Smooth muscle cell (in vitro differentiated cells): ENCODE results near the gene TCHP. TPM values are rescaled to one million over a fixed set of nuclear protein-coding genes. Genes with fewer than 3 reads are reported as not detected.

Source experiments
- DNase-seq: peaks from one replicate; lab custom pipeline; 2025; ENCODE audit not compliant: unreplicated experiment; lab: John Stamatoyannopoulos, UW
- H2AFZ ChIP-seq: fragments of 200-600 bp; sonication (generic); 2 replicates; pipeline ENCODE4 v1.6.0; 2016; ENCODE audit warnings: antibody characterized with exemption, low read depth, mild to moderate bottlenecking
- H3F3A ChIP-seq: fragments of 200-600 bp; sonication (generic); 2 replicates; pipeline ENCODE4 v1.6.0; 2017; ENCODE audit warnings: antibody characterized with exemption, low read depth
- H3K27ac ChIP-seq: fragments of 200-600 bp; sonication (generic); 2 replicates; pipeline ENCODE4 v1.5.1; 2016; ENCODE audit warnings: low read depth, mild to moderate bottlenecking
- H3K27me3 ChIP-seq: fragments of 200-600 bp; sonication (generic); 2 replicates; pipeline ENCODE4 v1.6.1; 2016; ENCODE audit warnings: low read depth, mild to moderate bottlenecking
- H3K36me3 ChIP-seq: fragments of 200-600 bp; sonication (generic); 2 replicates; pipeline ENCODE4 v1.5.1; 2016; ENCODE audit warnings: low read depth
- H3K4me1 ChIP-seq: fragments of 200-600 bp; sonication (generic); 2 replicates; pipeline ENCODE4 v1.5.1; 2016; ENCODE audit warnings: low read depth
- H3K4me2 ChIP-seq: fragments of 200-600 bp; sonication (generic); 2 replicates; pipeline ENCODE4 v1.6.0; 2016; ENCODE audit warnings: mild to moderate bottlenecking
- H3K4me3 ChIP-seq: fragments of 200-600 bp; sonication (generic); 2 replicates; pipeline ENCODE4 v1.5.1; 2016; ENCODE audit warnings: mild to moderate bottlenecking
- H3K79me2 ChIP-seq: fragments of 200-600 bp; sonication (generic); 2 replicates; pipeline ENCODE4 v1.6.0; 2016; ENCODE audit warnings: low read depth, mild to moderate bottlenecking
- H3K9ac ChIP-seq: fragments of 200-600 bp; sonication (generic); 2 replicates; pipeline ENCODE4 v1.6.0; 2016; ENCODE audit warnings: low read depth
- H3K9me3 ChIP-seq: fragments of 200-600 bp; sonication (generic); replicated peaks from 2 replicates; pipeline ENCODE4 v1.5.1; 2016; ENCODE audit warnings: low read depth
- H4K20me1 ChIP-seq: fragments of 200-600 bp; sonication (generic); 2 replicates; pipeline ENCODE4 v1.6.0; 2016; ENCODE audit warnings: low read depth
- WGBS: methylation state at CpG from one replicate; pipeline ENCODE4 v1.1.7; 2016; ENCODE audit warnings: low lambda C conversion rate; 5-methylcytosine and 5-hydroxymethylcytosine counted together
- polyA plus RNA-seq: library from polyadenylated mRNA; unstranded; fragments of >200 nt; fragmentation: Nextera tagmentation; extraction: Ambion mirVana; gene quantifications from 2 replicates; pipeline ENCODE4 v1.2.1, GENCODE V29; 2016
- total RNA-seq: library from RNA; depleted of rRNA; stranded (reverse); fragments of >200 nt; gene quantifications from 2 replicates; pipeline ENCODE4 v1.2.3, GENCODE V29; 2014
- TF ChIP-seq, protein P1 (sequence below): fragments of 200-600 bp; sonication (generic); IDR thresholded peaks from 2 replicates; pipeline ENCODE4 v1.5.1; 2017; ENCODE audit warnings: borderline replicate concordance, mild to moderate bottlenecking, antibody characterized with exemption; ENCODE audit not compliant: insufficient read depth, poor library complexity, severe bottlenecking

TCHP gene
- total and polyA plus RNA-seq, 2 experiments from 2014 or later, result 4.2 to 7.7 TPM

DNA sequence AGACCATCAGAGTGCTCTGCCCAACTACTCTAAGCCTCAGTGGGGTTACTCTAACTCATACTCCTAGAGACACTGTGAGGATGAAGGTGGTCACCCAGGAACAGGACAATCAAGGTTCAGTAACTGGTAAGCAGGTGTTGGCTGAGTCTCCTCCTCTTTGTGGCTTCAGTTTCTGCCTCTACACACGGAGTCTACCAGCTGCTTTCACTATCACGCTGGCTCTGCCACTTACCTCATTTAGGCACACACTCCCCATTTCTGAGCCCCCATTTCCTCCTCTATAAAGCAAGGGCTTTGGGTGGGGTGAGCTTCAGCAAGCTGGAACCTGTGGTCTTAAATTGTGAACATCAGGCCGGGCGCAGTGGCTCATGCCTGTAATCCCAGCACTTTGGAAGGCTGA, 7.3 kb upstream of the TCHP start:
- Histone ChIP-seq H3K36me3 (no peaks in the 10 kb centered on the region), H3K4me2 (no peak overlapping the region), H3K4me3 (no peak overlapping the region), H3F3A (no peaks in the 10 kb centered on the region), H3K4me1 (no peaks in the 10 kb centered on the region), H3K9me3 (no peaks in the 10 kb centered on the region), H4K20me1 (no peaks in the 10 kb centered on the region), H3K27ac (no peak overlapping the region), H3K79me2 (no peaks in the 10 kb centered on the region), H2AFZ (no peak overlapping the region), H3K9ac (no peak overlapping the region), H3K27me3 (no peaks in the 10 kb centered on the region)
- WGBS, result 75% methylated on average over 4 of the region's 4 CpGs
- TF ChIP-seq, protein P1, sequence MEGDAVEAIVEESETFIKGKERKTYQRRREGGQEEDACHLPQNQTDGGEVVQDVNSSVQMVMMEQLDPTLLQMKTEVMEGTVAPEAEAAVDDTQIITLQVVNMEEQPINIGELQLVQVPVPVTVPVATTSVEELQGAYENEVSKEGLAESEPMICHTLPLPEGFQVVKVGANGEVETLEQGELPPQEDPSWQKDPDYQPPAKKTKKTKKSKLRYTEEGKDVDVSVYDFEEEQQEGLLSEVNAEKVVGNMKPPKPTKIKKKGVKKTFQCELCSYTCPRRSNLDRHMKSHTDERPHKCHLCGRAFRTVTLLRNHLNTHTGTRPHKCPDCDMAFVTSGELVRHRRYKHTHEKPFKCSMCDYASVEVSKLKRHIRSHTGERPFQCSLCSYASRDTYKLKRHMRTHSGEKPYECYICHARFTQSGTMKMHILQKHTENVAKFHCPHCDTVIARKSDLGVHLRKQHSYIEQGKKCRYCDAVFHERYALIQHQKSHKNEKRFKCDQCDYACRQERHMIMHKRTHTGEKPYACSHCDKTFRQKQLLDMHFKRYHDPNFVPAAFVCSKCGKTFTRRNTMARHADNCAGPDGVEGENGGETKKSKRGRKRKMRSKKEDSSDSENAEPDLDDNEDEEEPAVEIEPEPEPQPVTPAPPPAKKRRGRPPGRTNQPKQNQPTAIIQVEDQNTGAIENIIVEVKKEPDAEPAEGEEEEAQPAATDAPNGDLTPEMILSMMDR, result no peak
- DNase-seq, result no peak

DNA sequence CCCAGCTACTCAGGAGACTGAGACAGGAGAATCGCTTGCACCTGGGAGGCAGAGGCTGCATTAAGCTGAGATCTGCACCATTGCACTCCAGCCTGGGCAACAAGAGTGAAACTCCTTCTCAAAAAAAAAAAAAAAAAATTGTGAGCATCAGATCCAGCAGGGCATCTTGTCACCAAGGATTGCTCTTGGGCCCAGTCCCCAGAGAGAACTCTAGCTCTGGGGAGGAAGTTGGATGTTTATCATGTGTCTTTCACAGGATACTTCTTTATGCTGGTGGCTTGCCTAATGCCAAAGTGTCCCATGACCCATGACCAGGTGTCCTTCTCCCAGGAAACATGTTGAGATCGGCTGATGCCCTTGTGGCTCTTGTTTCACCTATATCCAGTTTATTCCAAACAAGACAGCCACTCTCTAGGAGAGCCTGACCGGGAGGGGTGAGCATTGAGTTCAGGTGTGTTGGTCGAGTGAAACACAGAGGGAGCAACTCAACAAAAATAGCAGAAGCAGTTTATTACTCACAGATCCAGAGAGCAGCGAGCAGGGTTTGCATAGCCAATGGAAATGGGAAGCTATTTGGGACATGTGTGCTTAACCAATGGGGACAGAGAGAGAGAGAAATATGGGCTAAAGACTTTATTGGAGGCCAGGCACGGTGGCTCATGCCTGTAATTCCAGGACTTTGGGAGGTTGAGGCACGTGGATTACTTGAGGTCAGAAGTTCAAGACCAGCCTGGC, 6.6 kb upstream of the TCHP start:
- Histone ChIP-seq H2AFZ (no peak overlapping the region), H3K27me3 (no peaks in the 10 kb centered on the region), H3K4me3 (no peak overlapping the region), H3F3A (no peaks in the 10 kb centered on the region), H3K9ac (no peak overlapping the region), H3K4me1 (no peaks in the 10 kb centered on the region), H3K9me3 (no peaks in the 10 kb centered on the region), H3K36me3 (no peaks in the 10 kb centered on the region), H3K4me2 (no peak overlapping the region), H3K79me2 (no peaks in the 10 kb centered on the region), H3K27ac (no peak overlapping the region), H4K20me1 (no peaks in the 10 kb centered on the region)
- TF ChIP-seq, protein P1, result no peak
- WGBS, result 88% methylated on average over 7 of the region's 7 CpGs
- DNase-seq, result no peak

DNA sequence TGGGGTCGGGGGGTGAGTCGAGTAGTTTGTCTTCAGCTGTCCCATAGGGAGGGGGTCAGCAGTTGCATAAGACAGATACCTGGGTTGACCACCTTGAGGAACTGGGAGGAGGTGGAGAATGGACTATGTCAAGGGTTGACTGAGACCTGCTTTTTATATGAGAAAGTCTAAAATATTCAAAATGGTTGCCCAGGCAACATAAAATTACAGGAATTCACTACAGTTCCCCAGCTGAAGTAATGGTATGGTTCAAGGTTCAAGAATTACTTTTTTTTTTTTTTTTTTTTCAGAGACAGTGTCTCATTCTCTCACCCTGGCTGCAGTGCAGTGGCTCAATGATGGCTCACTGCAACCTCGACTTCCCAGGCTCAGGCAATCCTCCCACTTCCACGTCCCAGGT, 5.1 kb upstream of the TCHP start:
- no peak for DNase-seq
- H3K27ac ChIP-seq, result no peak overlapping the region
- H3K4me2 ChIP-seq, result no peak overlapping the region
- TF ChIP-seq, protein P1, result no peak
- peaks cover 6% of the 10 kb centered on the region for H3K4me1 ChIP-seq
- H3K9ac ChIP-seq, result no peak overlapping the region
- no peaks in the 10 kb centered on the region for H3K27me3 ChIP-seq
- H3K9me3 ChIP-seq, result no peaks in the 10 kb centered on the region
- WGBS, result 69% methylated on average over 4 of the region's 4 CpGs
- no peaks in the 10 kb centered on the region for H3F3A ChIP-seq
- no peak overlapping the region for H2AFZ ChIP-seq
- H3K79me2 ChIP-seq, result no peaks in the 10 kb centered on the region
- H3K36me3 ChIP-seq, result no peaks in the 10 kb centered on the region
- H4K20me1 ChIP-seq, result no peaks in the 10 kb centered on the region
- no peak overlapping the region for H3K4me3 ChIP-seq

DNA sequence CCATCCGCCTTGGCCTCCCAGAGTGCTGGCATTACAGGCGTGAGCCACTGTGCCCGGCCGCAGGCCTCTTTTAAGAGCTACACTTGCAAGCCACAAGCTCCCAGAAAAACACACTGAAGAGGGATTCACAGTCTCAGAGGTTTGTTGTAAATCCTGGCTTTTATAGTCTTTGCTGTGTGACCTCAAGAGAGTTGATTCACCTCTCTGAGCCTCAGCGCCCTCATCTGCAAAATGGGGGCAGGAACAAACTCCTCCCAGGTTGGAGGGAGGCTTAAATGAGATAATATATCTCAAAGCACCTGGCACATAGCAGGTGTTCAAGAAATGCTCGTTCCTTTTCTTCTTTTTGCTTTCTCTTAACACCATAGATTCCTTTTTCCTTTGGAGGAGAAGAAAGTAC, 3.9 kb upstream of the TCHP start:
- Histone ChIP-seq H3K4me1 (peaks cover 6% of the 10 kb centered on the region), H3F3A (no peaks in the 10 kb centered on the region), H3K9ac (no peak overlapping the region), H3K4me2 (no peak overlapping the region), H2AFZ (no peak overlapping the region), H3K79me2 (no peaks in the 10 kb centered on the region), H3K27ac (no peak overlapping the region), H3K4me3 (no peak overlapping the region), H4K20me1 (no peaks in the 10 kb centered on the region), H3K9me3 (no peaks in the 10 kb centered on the region), H3K36me3 (no peaks in the 10 kb centered on the region), H3K27me3 (no peaks in the 10 kb centered on the region)
- 90% methylated on average over 6 of the region's 6 CpGs for WGBS
- DNase-seq, result no peak
- TF ChIP-seq, protein P1, result no peak
